ENCODE results near the gene CRYGS. TPM values are rescaled to one million over a fixed set of nuclear protein-coding genes. Genes with fewer than 3 reads are reported as not detected.

Gene CRYGS
- total RNA-seq, 2 donors from 2014 or later, result 3.6 to 5.9 TPM

GRCh38 chr3:186540835-186541226 is 3.3 kb downstream of the CRYGS start:
- H3K9me3 ChIP-seq, result no peaks in the 10 kb centered on the region
- no peaks in the 10 kb centered on the region for H3K27me3 ChIP-seq
- DNase-seq (no peak), ATAC-seq (no peak)
- H3K4me1 ChIP-seq, result peaks cover 10% of the 10 kb centered on the region
- intact Hi-C loops (cut with DNase I), result loop anchor here (5.0 kb wide), 1 partner anchor 559 kb away; no protein-coding TSS in a partner anchor
- 20 to 29% methylated on average over 2 of the region's 2 CpGs for WGBS, 2 donors
- H3K27ac ChIP-seq, result no peak overlapping the region
- H3K36me3 ChIP-seq (replicated peaks in 1 of 2; ENCODE audit: insufficient read depth in 1 of 2, low read depth in 2 of 2), result peaks cover 0 to 3% of the 10 kb centered on the region in 2 donors
- H3K4me3 ChIP-seq, result no peak overlapping the region
- no peak for TF ChIP-seq POLR2A (IDR thresholded peaks at IDR 0.05)
- no peak for TF ChIP-seq CTCF (IDR thresholded peaks at IDR 0.05)

GRCh38 chr3:186540221-186540834 is 3.9 kb downstream of the CRYGS start:
- TF ChIP-seq CTCF (IDR thresholded peaks at IDR 0.05) (peak; percentile 36 to 94 (median 86)), POLR2A (IDR thresholded peaks at IDR 0.05) (no peak)
- intact Hi-C loops (cut with DNase I), result loop anchor here (5.0 kb wide), 1 partner anchor 558 kb away; no protein-coding TSS in a partner anchor
- peak; percentile 97 for ATAC-seq

GRCh38 chr3:186538779-186539178 is 5.4 kb downstream of the CRYGS start:
- no peak for ATAC-seq
- Histone ChIP-seq H3K36me3 (replicated peaks in 1 of 2; ENCODE audit: insufficient read depth in 1 of 2, low read depth in 2 of 2) (no peaks in the 10 kb centered on the region), H3K9me3 (no peaks in the 10 kb centered on the region), H3K4me1 (peaks cover 10% of the 10 kb centered on the region), H3K4me3 (no peak overlapping the region), H3K27ac (no peak overlapping the region), H3K27me3 (no peaks in the 10 kb centered on the region)
- DNase-seq, result no peak
- 83 to 95% methylated on average over 3 of the region's 3 CpGs for WGBS, 2 donors
- no peak for TF ChIP-seq POLR2A (IDR thresholded peaks at IDR 0.05)
- no peak for TF ChIP-seq CTCF (IDR thresholded peaks at IDR 0.05)
- intact Hi-C loops (cut with DNase I), result loop anchor here (5.0 kb wide), 1 partner anchor 276 kb away; no protein-coding TSS in a partner anchor

More at GRCh38 chr3:186540221-186540834, 3.9 kb downstream of the CRYGS start:
- H3K9me3 ChIP-seq, result no peaks in the 10 kb centered on the region
- peaks cover 0 to 3% of the 10 kb centered on the region in 2 donors for H3K36me3 ChIP-seq (replicated peaks in 1 of 2; ENCODE audit: insufficient read depth in 1 of 2, low read depth in 2 of 2)
- H3K27ac ChIP-seq, result peak overlapping the region in 2 of 4 donors; percentile 16 to 29
- H3K4me3 ChIP-seq, result no peak overlapping the region
- DNase-seq, result peak; percentile 80 to 86 (median 84)
- peaks cover 10% of the 10 kb centered on the region for H3K4me1 ChIP-seq
- 4 to 5% methylated on average over 8 of the region's 8 CpGs for WGBS, 2 donors
- H3K27me3 ChIP-seq, result no peaks in the 10 kb centered on the region

GRCh38 chr3:186536883-186537844 is 7.0 kb downstream of the CRYGS start:
- intact Hi-C loops (cut with DNase I), result loop anchor here (5.0 kb wide), 1 partner anchor 275 kb away; no protein-coding TSS in a partner anchor
- ATAC-seq, result no peak

More at GRCh38 chr3:186536883-186537844, 7.0 kb downstream of the CRYGS start:
- DNase-seq, result no peak
- Histone ChIP-seq H3K27me3 (no peaks in the 10 kb centered on the region), H3K27ac (no peak overlapping the region), H3K4me3 (no peak overlapping the region), H3K4me1 (peaks cover 15% of the 10 kb centered on the region), H3K9me3 (no peaks in the 10 kb centered on the region), H3K36me3 (replicated peaks in 1 of 2; ENCODE audit: insufficient read depth in 1 of 2, low read depth in 2 of 2) (no peaks in the 10 kb centered on the region)
- TF ChIP-seq POLR2A (IDR thresholded peaks at IDR 0.05) (no peak), CTCF (IDR thresholded peaks at IDR 0.05) (no peak)

Data from body of pancreas (tissue), 4 donors.